Uterus (tissue), 4 donors: ENCODE results near the gene HCFC1R1. TPM values are rescaled to one million over a fixed set of nuclear protein-coding genes. Genes with fewer than 3 reads are reported as not detected.

Experiments used
- DNase-seq, 2 donors: peaks; one replicate each; pipeline ENCODE4 v3.0.0-alpha.2; 2019 to 2020
- H3K27ac ChIP-seq, 2 donors: fragments of 200-600 bp; sonication (generic); 1 replicate in 1 of 2; 2 replicates in 1 of 2; pipeline ENCODE4 v1.5.1; 2016 to 2018
- H3K27me3 ChIP-seq, 2 donors: fragments of 200-600 bp; sonication (generic); one replicate each; pipeline ENCODE4 v1.5.1; 2018 to 2019; ENCODE audit warnings: control low read depth in 1 of 2
- H3K36me3 ChIP-seq, 2 donors: fragments of 200-600 bp; sonication (generic); one replicate each; pipeline ENCODE4 v1.5.1; 2019; ENCODE audit warnings: control low read depth in 1 of 2
- H3K4me1 ChIP-seq, 2 donors: fragments of 200-600 bp; sonication (generic); one replicate each; pipeline ENCODE4 v1.5.1; 2018 to 2019; ENCODE audit warnings: control low read depth in 1 of 2
- H3K4me3 ChIP-seq, 2 donors: fragments of 200-600 bp; sonication (generic); 1 replicate in 1 of 2; 2 replicates in 1 of 2; pipeline ENCODE4 v1.5.1; 2018 to 2019; ENCODE audit warnings: mild to moderate bottlenecking in 1 of 2
- H3K9me3 ChIP-seq, 2 donors: fragments of 200-600 bp; sonication (generic); one replicate each; pipeline ENCODE4 v1.5.1; 2019; ENCODE audit warnings: control low read depth in 1 of 2
- CTCF ChIP-seq, 4 experiments: fragments of 200-600 bp in 2 of 4; fragments of 450-650 bp in 2 of 4; sonication (generic) in 2 of 4; IDR thresholded peaks; one replicate each; pipeline ENCODE4 v1.5.1; 2016 to 2019; ENCODE audit warnings: antibody characterized with exemption in 4 of 4, mild to moderate bottlenecking in 2 of 4, moderate library complexity in 1 of 4
- POLR2A ChIP-seq, 2 donors: fragments of 450-650 bp; IDR thresholded peaks; one replicate each; pipeline ENCODE4 v1.6.1; 2016; ENCODE audit warnings: antibody characterized with exemption in 2 of 2, mild to moderate bottlenecking in 1 of 2, moderate library complexity in 1 of 2
- intact Hi-C: fragments of 100-400 bp; cut with DNase I; formaldehyde crosslinking; loops from one replicate; pipeline ENCODE4 v1.15.1; 2023; ENCODE audit warnings: low total_unique reads
- total RNA-seq, 4 donors: library from RNA; depleted of rRNA in 3 of 4; stranded (reverse); fragments of >200 nt in 3 of 4; gene quantifications; one replicate each; pipeline versions ENCODE4 v1.1.0 to v1.2.4, GENCODE V29; 2014 to 2023
- donor health status: DM: yes; HTN: yes; CAD: no.

Gene HCFC1R1
- total RNA-seq, 4 donors from 2014 or later: 3.6 to 67.5 (median 25.4) TPM

GRCh38 chr16:3026609-3027488 is 3.1 kb upstream of the HCFC1R1 start:
- no peaks in the 10 kb centered on the region for H3K9me3 ChIP-seq
- no peak overlapping the region for H3K27ac ChIP-seq
- TF ChIP-seq POLR2A (IDR thresholded peaks at IDR 0.05) (no peak), CTCF (IDR thresholded peaks at IDR 0.05) (no peak)
- intact Hi-C loops: no loop called here
- peaks cover 0 to 26% of the 10 kb centered on the region in 2 donors for H3K4me1 ChIP-seq
- peaks cover 5 to 12% of the 10 kb centered on the region in 2 donors for H3K27me3 ChIP-seq
- DNase-seq: no peak
- no peak overlapping the region for H3K4me3 ChIP-seq
- no peaks in the 10 kb centered on the region for H3K36me3 ChIP-seq

- Histone ChIP-seq H3K36me3 (no peaks in the 10 kb centered on the region), H3K4me3 (no peak overlapping the region), H3K9me3 (no peaks in the 10 kb centered on the region), H3K4me1 (peaks cover 0 to 28% of the 10 kb centered on the region in 2 donors), H3K27ac (no peak overlapping the region), H3K27me3 (peaks cover 5 to 8% of the 10 kb centered on the region in 2 donors)
- TF ChIP-seq POLR2A (IDR thresholded peaks at IDR 0.05) (no peak), CTCF (IDR thresholded peaks at IDR 0.05) (no peak)
- DNase-seq: no peak
- intact Hi-C loops: no loop called here
Measured at GRCh38 chr16:3026003-3026378, 2.2 kb upstream of the HCFC1R1 start.

- DNase-seq: no peak
- no peak overlapping the region for H3K4me3 ChIP-seq
- H3K27ac ChIP-seq: no peak overlapping the region
- H3K9me3 ChIP-seq: no peaks in the 10 kb centered on the region
- peaks cover 0 to 28% of the 10 kb centered on the region in 2 donors for H3K4me1 ChIP-seq
- H3K27me3 ChIP-seq: peaks cover 2 to 5% of the 10 kb centered on the region in 2 donors
- TF ChIP-seq POLR2A (IDR thresholded peaks at IDR 0.05) (no peak), CTCF (IDR thresholded peaks at IDR 0.05) (no peak)
- intact Hi-C loops: no loop called here
- no peaks in the 10 kb centered on the region for H3K36me3 ChIP-seq
Measured at GRCh38 chr16:3025032-3026002, 1.6 kb upstream of the HCFC1R1 start.

GRCh38 chr16:3023415-3023668 is 400 bp downstream of the HCFC1R1 start:
- Histone ChIP-seq H3K4me3 (peak overlapping the region; percentile 63 to 78), H3K9me3 (no peaks in the 10 kb centered on the region), H3K36me3 (no peaks in the 10 kb centered on the region), H3K27me3 (peaks cover 0 to 4% of the 10 kb centered on the region in 2 donors), H3K27ac (peak overlapping the region; percentile 94 to 95), H3K4me1 (peaks cover 0 to 22% of the 10 kb centered on the region in 2 donors)
- no peak for TF ChIP-seq POLR2A (IDR thresholded peaks at IDR 0.05)
- intact Hi-C loops: no loop called here
- DNase-seq: peak; percentile 58 to 63

GRCh38 chr16:3022684-3023414 is 893 bp downstream of the HCFC1R1 start:
- peaks cover 0 to 18% of the 10 kb centered on the region in 2 donors for H3K4me1 ChIP-seq
- peak overlapping the region; percentile 63 to 78 for H3K4me3 ChIP-seq
- TF ChIP-seq POLR2A (IDR thresholded peaks at IDR 0.05) (no peak), CTCF (IDR thresholded peaks at IDR 0.05) (no peak)
- H3K27ac ChIP-seq: peak overlapping the region; percentile 94 to 95
- no peaks in the 10 kb centered on the region for H3K9me3 ChIP-seq
- intact Hi-C loops: no loop called here
- DNase-seq: peak; percentile 46 to 52
- H3K36me3 ChIP-seq: no peaks in the 10 kb centered on the region
- peaks cover 0 to 9% of the 10 kb centered on the region in 2 donors for H3K27me3 ChIP-seq
